ENCODE data around the gene AP2S1. TPM values are rescaled to one million over a fixed set of nuclear protein-coding genes. Genes with fewer than 3 reads are reported as not detected.
A peak's percentile ranks its signal among the peaks of the same experiment; 100 is the strongest.
"Not testable (repeated sequence)": the region's sequence is repeated elsewhere in the genome, so short reads cannot be mapped to it uniquely, and the experiment has no call there.

AP2S1 gene
- polyA plus RNA-seq, 4 donors: 85.1 to 164 (median 126) TPM

GRCh38 chr19:46813839-46814358 lies 36.7 kb downstream of the AP2S1 start:
- Histone ChIP-seq H3K27me3 (ENCODE audit: control insufficient read depth in 3 of 3, insufficient read depth in 3 of 3, low read length in 3 of 3) (no peaks in the 10 kb centered on the region), H3K4me3 (ENCODE audit: low read depth in 1 of 3, low read length in 3 of 3) (no peak overlapping the region), H3K9me3 (ENCODE audit: control insufficient read depth in 2 of 2, insufficient read depth in 1 of 2, low read depth in 1 of 2, low read length in 1 of 2) (no peaks in the 10 kb centered on the region), H3K4me1 (ENCODE audit: control insufficient read depth in 3 of 3, insufficient read depth in 2 of 3, low read depth in 1 of 3, low read length in 2 of 3) (peaks cover 0 to 10% (median 0%) of the 10 kb centered on the region in 3 donors), H3K36me3 (ENCODE audit: control insufficient read depth in 3 of 3, insufficient read depth in 2 of 3, low read depth in 1 of 3, low read length in 3 of 3) (no peaks in the 10 kb centered on the region), H3K27ac (ENCODE audit: low read depth in 1 of 3, low read length in 2 of 3) (peak overlapping the region in 1 of 3 donors; percentile 49)
- FAIRE-seq: no peak
- DNase-seq: no peak
- 44 to 56% (median 53%) methylated on average over 7 of the region's 7 CpGs for WGBS, 3 donors

GRCh38 chr19:46812977-46813838 lies 37.4 kb downstream of the AP2S1 start:
- 64 to 76% (median 70%) methylated on average over 22 to 24 of the region's 24 CpGs for WGBS, 3 donors
- DNase-seq (no peak), FAIRE-seq (no peak)
- Histone ChIP-seq H3K36me3 (ENCODE audit: control insufficient read depth in 3 of 3, insufficient read depth in 2 of 3, low read depth in 1 of 3, low read length in 3 of 3) (no peaks in the 10 kb centered on the region), H3K27me3 (ENCODE audit: control insufficient read depth in 3 of 3, insufficient read depth in 3 of 3, low read length in 3 of 3) (no peaks in the 10 kb centered on the region), H3K27ac (ENCODE audit: low read depth in 1 of 3, low read length in 2 of 3) (peak overlapping the region in 1 of 3 donors; percentile 49), H3K4me1 (ENCODE audit: control insufficient read depth in 3 of 3, insufficient read depth in 2 of 3, low read depth in 1 of 3, low read length in 2 of 3) (peaks cover 0 to 10% (median 0%) of the 10 kb centered on the region in 3 donors), H3K9me3 (ENCODE audit: control insufficient read depth in 2 of 2, insufficient read depth in 1 of 2, low read depth in 1 of 2, low read length in 1 of 2) (no peaks in the 10 kb centered on the region), H3K4me3 (ENCODE audit: low read depth in 1 of 3, low read length in 3 of 3) (no peak overlapping the region)

- FAIRE-seq (no peak), DNase-seq (no peak)
- WGBS, 3 donors: 88 to 92% (median 90%) methylated on average over 13 of the region's 13 CpGs
- Histone ChIP-seq H3K4me3 (ENCODE audit: low read depth in 1 of 3, low read length in 3 of 3) (no peak overlapping the region), H3K27ac (ENCODE audit: low read depth in 1 of 3, low read length in 2 of 3) (no peak overlapping the region), H3K36me3 (ENCODE audit: control insufficient read depth in 3 of 3, insufficient read depth in 2 of 3, low read depth in 1 of 3, low read length in 3 of 3) (no peaks in the 10 kb centered on the region), H3K4me1 (ENCODE audit: control insufficient read depth in 3 of 3, insufficient read depth in 2 of 3, low read depth in 1 of 3, low read length in 2 of 3) (peaks cover 0 to 10% (median 0%) of the 10 kb centered on the region in 3 donors), H3K27me3 (ENCODE audit: control insufficient read depth in 3 of 3, insufficient read depth in 3 of 3, low read length in 3 of 3) (no peaks in the 10 kb centered on the region), H3K9me3 (ENCODE audit: control insufficient read depth in 2 of 2, insufficient read depth in 1 of 2, low read depth in 1 of 2, low read length in 1 of 2) (no peaks in the 10 kb centered on the region)
Observed at GRCh38 chr19:46809534-46810272, 40.9 kb downstream of the AP2S1 start.

- 82 to 90% (median 86%) methylated on average over 7 of the region's 7 CpGs for WGBS, 3 donors
- FAIRE-seq (no peak), DNase-seq (no peak)
- peaks cover 0 to 23% (median 0%) of the 10 kb centered on the region in 3 donors for H3K4me1 ChIP-seq (ENCODE audit: control insufficient read depth in 3 of 3, insufficient read depth in 2 of 3, low read depth in 1 of 3, low read length in 2 of 3)
- H3K27ac ChIP-seq (ENCODE audit: low read depth in 1 of 3, low read length in 2 of 3): no peak overlapping the region
- H3K27me3 ChIP-seq (ENCODE audit: control insufficient read depth in 3 of 3, insufficient read depth in 3 of 3, low read length in 3 of 3): no peaks in the 10 kb centered on the region
- no peak overlapping the region for H3K4me3 ChIP-seq (ENCODE audit: low read depth in 1 of 3, low read length in 3 of 3)
- no peaks in the 10 kb centered on the region for H3K36me3 ChIP-seq (ENCODE audit: control insufficient read depth in 3 of 3, insufficient read depth in 2 of 3, low read depth in 1 of 3, low read length in 3 of 3)
- no peaks in the 10 kb centered on the region for H3K9me3 ChIP-seq (ENCODE audit: control insufficient read depth in 2 of 2, insufficient read depth in 1 of 2, low read depth in 1 of 2, low read length in 1 of 2)
Observed at GRCh38 chr19:46806656-46807055, 44.0 kb downstream of the AP2S1 start.

GRCh38 chr19:46804432-46804831 lies 46.2 kb downstream of the AP2S1 start:
- WGBS, 3 donors: 91 to 92% (median 92%) methylated on average over 4 of the region's 4 CpGs

GRCh38 chr19:46803555-46803954 lies 47.1 kb downstream of the AP2S1 start:
- Histone ChIP-seq H3K36me3 (ENCODE audit: control insufficient read depth in 3 of 3, insufficient read depth in 2 of 3, low read depth in 1 of 3, low read length in 3 of 3) (no peaks in the 10 kb centered on the region), H3K27me3 (ENCODE audit: control insufficient read depth in 3 of 3, insufficient read depth in 3 of 3, low read length in 3 of 3) (no peaks in the 10 kb centered on the region), H3K9me3 (ENCODE audit: control insufficient read depth in 2 of 2, insufficient read depth in 1 of 2, low read depth in 1 of 2, low read length in 1 of 2) (no peaks in the 10 kb centered on the region), H3K4me1 (ENCODE audit: control insufficient read depth in 3 of 3, insufficient read depth in 2 of 3, low read depth in 1 of 3, low read length in 2 of 3) (peaks cover 0 to 28% (median 0%) of the 10 kb centered on the region in 3 donors), H3K27ac (ENCODE audit: low read depth in 1 of 3, low read length in 2 of 3) (peak overlapping the region in 1 of 3 donors; percentile 81), H3K4me3 (ENCODE audit: low read depth in 1 of 3, low read length in 3 of 3) (no peak overlapping the region)
- DNase-seq (peak; percentile 70 to 93), FAIRE-seq (no peak)
- WGBS, 3 donors: 11 to 48% (median 22%) methylated on average over 2 of the region's 2 CpGs

More at GRCh38 chr19:46804432-46804831, 46.2 kb downstream of the AP2S1 start:
- H3K27me3 ChIP-seq (ENCODE audit: control insufficient read depth in 3 of 3, insufficient read depth in 3 of 3, low read length in 3 of 3); H3K4me3 ChIP-seq (ENCODE audit: low read depth in 1 of 3, low read length in 3 of 3); H3K36me3 ChIP-seq (ENCODE audit: control insufficient read depth in 3 of 3, insufficient read depth in 2 of 3, low read depth in 1 of 3, low read length in 3 of 3); H3K9me3 ChIP-seq (ENCODE audit: control insufficient read depth in 2 of 2, insufficient read depth in 1 of 2, low read depth in 1 of 2, low read length in 1 of 2); FAIRE-seq; DNase-seq: not testable (repeated sequence)
- Histone ChIP-seq H3K27ac (ENCODE audit: low read depth in 1 of 3, low read length in 2 of 3) (peak overlapping the region in 1 of 3 donors; percentile 2), H3K4me1 (ENCODE audit: control insufficient read depth in 3 of 3, insufficient read depth in 2 of 3, low read depth in 1 of 3, low read length in 2 of 3) (peaks cover 0 to 28% (median 0%) of the 10 kb centered on the region in 3 donors)

- no peak for DNase-seq
- no peak for FAIRE-seq
- Histone ChIP-seq H3K27me3 (ENCODE audit: control insufficient read depth in 3 of 3, insufficient read depth in 3 of 3, low read length in 3 of 3) (no peaks in the 10 kb centered on the region), H3K4me1 (ENCODE audit: control insufficient read depth in 3 of 3, insufficient read depth in 2 of 3, low read depth in 1 of 3, low read length in 2 of 3) (peaks cover 0 to 28% (median 0%) of the 10 kb centered on the region in 3 donors), H3K27ac (ENCODE audit: low read depth in 1 of 3, low read length in 2 of 3) (peak overlapping the region in 1 of 3 donors; percentile 27), H3K4me3 (ENCODE audit: low read depth in 1 of 3, low read length in 3 of 3) (no peak overlapping the region), H3K9me3 (ENCODE audit: control insufficient read depth in 2 of 2, insufficient read depth in 1 of 2, low read depth in 1 of 2, low read length in 1 of 2) (no peaks in the 10 kb centered on the region), H3K36me3 (ENCODE audit: control insufficient read depth in 3 of 3, insufficient read depth in 2 of 3, low read depth in 1 of 3, low read length in 3 of 3) (no peaks in the 10 kb centered on the region)
- WGBS, 3 donors: 93 to 95% (median 95%) methylated on average over 5 of the region's 5 CpGs
Observed at GRCh38 chr19:46802152-46802551, 48.5 kb downstream of the AP2S1 start.

- H3K4me1 ChIP-seq (ENCODE audit: control insufficient read depth in 3 of 3, insufficient read depth in 2 of 3, low read depth in 1 of 3, low read length in 2 of 3): peaks cover 0 to 27% (median 0%) of the 10 kb centered on the region in 3 donors
- WGBS, 3 donors: 94 to 96% (median 96%) methylated on average over 2 of the region's 2 CpGs
- DNase-seq: no peak
- FAIRE-seq: no peak
- no peaks in the 10 kb centered on the region for H3K9me3 ChIP-seq (ENCODE audit: control insufficient read depth in 2 of 2, insufficient read depth in 1 of 2, low read depth in 1 of 2, low read length in 1 of 2)
- H3K36me3 ChIP-seq (ENCODE audit: control insufficient read depth in 3 of 3, insufficient read depth in 2 of 3, low read depth in 1 of 3, low read length in 3 of 3): no peaks in the 10 kb centered on the region
- H3K4me3 ChIP-seq (ENCODE audit: low read depth in 1 of 3, low read length in 3 of 3): no peak overlapping the region
- no peaks in the 10 kb centered on the region for H3K27me3 ChIP-seq (ENCODE audit: control insufficient read depth in 3 of 3, insufficient read depth in 3 of 3, low read length in 3 of 3)
- no peak overlapping the region for H3K27ac ChIP-seq (ENCODE audit: low read depth in 1 of 3, low read length in 2 of 3)
Observed at GRCh38 chr19:46798713-46799112, 51.9 kb downstream of the AP2S1 start.
